RCC 7860 (cell line): ENCODE measurements around the gene ABCD2.
A peak's percentile ranks its signal among the peaks of the same experiment; 100 is the strongest.
"Not testable (repeated sequence)": the region's sequence is repeated elsewhere in the genome, so short reads cannot be mapped to it uniquely, and the experiment has no call there.

Source experiments
- DNase-seq: peaks from one replicate; pipeline ENCODE4 v3.0.0-alpha.2; 2015; ENCODE audit warnings: low spot score
- FAIRE-seq: peaks from 2 replicates; lab custom pipeline; 2012; peaks lifted over from hg19 to GRCh38; lab: Jason Lieb, UNC

The ABCD2 gene

DNA sequence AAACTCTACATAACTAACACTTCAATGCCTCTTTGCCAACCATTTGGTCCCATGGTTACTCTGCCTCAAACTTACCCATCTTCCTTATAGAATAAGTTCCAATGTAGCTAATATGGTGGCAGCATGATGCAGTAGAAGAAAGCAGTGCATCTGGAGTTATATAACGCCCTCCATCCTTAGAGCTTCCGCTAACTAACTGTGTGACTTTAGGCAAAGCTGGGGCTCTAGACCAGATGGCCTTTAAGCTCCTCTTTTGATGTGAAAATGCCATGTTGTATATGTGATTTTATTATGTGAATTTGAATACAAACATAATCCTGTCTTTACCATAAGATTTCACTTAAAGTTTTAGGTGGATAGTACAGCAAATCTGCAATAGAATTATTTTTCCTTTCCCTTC, 6.1 kb downstream of the ABCD2 start:
- FAIRE-seq (no peak), DNase-seq (no peak)

DNA sequence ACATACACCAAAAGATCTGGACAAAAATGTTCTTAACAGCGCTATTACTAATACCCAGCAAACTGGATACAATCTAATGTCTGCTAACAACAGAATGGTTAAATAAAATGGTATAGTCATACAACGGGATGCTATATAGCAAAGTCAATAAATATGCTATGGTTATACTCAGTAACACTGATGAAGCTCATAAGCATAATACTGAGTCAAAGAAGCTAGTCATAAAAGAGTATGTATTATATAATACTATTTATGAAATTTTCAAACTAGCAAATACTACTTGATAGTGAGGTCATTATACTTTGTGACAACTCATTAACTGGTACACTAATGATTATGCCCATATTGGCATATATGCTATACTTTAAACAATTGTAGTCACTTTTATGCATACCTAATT, 7.4 kb downstream of the ABCD2 start:
- DNase-seq = no peak
- no peak for FAIRE-seq

DNA sequence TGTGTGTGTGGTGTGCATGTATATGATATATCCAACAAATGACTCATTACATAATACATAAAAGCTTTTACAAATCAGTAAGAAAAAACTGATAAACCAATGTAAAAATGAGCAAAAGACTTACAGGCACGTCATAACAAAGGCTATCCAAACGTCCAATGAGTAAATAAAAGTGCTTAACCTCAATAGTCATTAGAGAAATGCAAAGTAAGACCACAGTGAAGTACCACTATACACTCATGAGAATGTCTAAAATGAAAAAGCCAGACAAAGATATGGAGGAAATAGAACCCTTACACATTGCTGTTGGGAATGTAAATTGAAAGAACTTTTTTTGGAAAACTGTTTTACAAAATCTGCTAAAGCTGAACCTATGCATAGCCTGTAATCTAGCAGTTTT, 7.8 kb downstream of the ABCD2 start:
- DNase-seq (no peak), FAIRE-seq (no peak)

DNA sequence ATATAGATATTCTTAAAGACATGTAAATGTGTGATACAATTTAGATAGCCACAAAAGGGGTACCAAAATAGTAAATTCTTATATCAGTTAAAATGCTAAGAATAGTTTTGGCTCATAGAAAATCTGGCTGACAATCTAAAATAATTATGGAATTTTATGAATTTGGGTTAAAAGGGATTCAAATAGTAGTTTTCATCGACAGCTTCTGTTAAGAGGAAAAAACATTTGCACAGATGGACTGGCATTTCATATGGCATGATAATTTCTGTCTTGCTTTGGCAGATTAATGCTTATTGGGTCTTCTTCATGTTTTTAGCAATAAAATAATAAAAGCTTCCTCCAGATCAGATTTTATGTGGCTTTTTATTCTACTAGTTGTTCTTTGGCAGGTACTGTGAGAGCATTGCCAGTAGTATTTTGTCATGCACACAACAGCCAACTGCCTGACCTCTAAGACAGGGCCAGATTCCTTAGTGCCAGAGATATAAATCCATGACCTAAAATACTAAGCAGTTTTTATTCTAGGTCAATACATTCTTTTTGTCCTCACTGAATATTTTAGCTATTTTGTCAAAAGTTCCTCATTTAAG, 9.1 kb downstream of the ABCD2 start:
- no peak for DNase-seq
- no peak for FAIRE-seq

DNA sequence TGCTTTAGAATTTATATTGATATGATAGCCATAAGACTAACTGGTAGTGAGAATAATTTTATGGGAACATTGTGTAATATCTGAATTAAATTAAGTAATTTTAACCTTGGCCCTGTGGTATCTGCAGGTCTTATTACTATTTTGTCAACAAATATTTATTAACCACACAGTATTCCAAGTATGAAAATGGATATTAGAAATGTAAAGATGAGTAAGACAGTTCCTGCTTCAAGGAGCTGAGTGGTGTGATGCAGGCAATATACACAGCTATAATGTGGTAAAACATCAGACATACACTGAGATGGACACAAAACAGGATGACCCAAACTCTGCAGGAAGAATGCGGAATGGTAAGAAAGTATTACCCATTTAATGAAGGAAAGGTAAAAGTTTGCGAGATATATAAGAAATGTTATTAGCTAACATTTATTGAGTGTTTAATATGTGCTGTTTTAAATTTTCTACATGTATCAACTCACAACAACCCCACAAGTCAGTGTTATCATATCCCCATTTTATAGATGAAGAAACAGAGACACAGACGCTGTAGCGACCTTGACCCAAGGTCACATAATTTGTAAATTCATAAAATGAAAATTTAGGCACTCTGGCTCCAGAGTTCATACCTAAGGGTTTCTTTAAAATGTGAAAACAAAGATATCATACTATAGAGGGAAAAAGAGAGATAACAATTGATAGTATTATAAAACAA, 12.7 kb downstream of the ABCD2 start:
- FAIRE-seq = no peak
- no peak for DNase-seq

DNA sequence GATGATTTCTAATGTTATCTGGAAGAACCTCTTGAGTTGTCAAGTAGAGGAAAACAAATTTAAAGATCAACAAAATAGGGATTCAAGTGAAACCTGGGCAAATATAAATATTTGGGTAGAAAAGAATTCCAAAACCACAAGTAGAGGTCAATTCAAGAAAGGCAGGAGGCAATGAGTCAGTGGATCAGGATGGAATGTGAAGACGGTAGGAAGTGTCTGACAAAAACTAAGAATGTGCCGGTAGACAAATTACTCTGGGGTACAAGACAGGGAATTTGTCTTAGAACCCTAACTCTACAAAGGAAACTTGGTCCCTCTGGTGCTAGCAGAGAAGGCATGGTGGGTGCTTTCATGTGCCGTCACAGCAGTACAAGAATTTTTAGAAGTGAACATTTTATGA, 13.6 kb downstream of the ABCD2 start:
- DNase-seq (peak; percentile 32), FAIRE-seq (no peak)

DNA sequence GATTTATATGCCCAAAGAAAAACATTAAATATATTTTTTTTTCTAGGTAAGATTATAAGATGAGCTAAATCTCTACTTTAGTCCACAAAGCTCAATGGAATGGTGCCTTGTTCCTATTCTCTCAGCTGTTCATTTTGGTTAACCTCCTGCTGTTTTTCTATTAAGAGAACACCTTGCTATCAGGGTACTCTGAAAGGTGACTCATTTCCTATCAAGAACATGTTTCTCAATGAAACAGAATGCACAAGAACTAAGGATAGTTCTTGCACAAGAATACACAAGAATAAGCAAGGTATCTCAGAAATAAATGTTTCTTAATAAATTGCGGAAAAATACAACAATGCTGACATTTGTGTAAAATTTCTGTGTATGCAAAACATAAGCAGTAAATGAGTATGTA, 14.1 kb downstream of the ABCD2 start:
- FAIRE-seq = no peak
- DNase-seq = no peak

DNA sequence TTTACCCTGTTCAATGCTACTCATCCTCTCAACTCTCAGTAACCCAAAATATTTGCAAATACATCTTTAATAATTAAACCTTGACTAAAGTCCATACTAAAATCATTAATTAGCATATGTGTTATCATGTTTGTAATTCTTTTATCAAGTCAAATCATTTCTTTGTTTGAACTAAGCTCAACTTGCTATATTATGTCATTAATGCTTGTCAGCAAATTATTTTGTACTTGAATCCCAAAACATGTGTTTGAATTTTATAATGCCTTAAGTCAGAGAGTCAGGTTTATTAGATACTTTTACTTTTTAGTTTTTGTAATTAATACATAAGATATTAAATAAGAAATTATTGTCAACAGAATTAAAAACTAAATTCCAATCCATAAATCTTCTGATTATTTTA, 16.5 kb downstream of the ABCD2 start:
- FAIRE-seq (no peak), DNase-seq (no peak)

DNA sequence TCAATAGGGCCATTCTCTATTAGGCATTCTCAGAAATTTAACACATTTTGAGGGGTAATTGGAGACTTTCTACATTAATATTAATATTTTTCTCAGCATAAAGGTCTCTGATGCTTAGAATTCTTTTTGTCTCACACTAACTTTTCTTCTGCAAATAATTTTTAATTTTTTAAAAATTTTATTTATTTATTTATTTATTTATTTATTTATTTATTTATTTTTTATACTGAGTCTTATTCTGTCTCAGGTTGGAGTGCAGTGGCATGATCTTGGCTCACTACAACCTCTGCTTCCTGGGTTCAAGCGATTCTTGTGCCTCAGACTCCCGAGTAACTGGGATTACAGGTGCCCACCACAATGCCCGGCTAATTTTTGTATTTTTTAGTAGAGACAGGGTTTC, 17.7 kb downstream of the ABCD2 start:
- not testable (repeated sequence) for FAIRE-seq, DNase-seq

DNA sequence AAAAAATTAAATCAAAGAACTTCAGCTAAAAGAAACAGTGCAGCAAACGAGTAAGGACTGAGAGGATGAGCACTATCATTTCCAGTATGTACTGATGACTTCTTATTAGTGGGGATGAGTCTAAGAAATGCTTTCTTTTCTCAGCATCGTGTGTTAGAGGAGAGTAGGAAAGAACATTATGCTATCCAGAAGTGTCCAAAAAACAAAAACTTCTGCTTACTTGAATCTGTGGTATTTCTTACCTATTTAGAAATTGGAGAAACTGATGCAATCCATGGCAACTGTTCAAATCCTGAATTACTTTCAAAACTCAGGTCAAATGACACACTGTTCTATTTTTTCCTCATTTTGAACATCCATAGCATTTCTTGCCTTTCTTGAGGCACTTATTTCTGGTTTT, 23.7 kb downstream of the ABCD2 start:
- no peak for DNase-seq
- FAIRE-seq = no peak

DNA sequence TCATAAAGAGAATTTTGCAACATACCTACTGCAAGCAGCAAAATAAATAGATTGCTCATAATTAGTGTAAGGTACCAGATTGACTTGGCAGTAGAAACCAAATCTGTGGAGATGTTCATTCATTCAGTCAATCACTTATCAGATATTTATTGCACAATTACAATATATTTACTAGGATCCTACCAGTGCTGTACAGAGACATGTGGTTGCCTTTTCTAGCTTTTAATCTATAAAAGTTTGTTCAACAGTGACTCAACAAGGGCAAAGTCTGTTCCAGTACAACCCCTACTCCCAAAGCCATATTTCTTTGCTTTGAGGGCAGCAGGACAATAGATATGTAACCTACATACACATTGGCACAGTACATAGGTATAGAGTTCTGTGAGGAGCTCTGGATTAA, 27.3 kb downstream of the ABCD2 start:
- FAIRE-seq = no peak
- DNase-seq = no peak

DNA sequence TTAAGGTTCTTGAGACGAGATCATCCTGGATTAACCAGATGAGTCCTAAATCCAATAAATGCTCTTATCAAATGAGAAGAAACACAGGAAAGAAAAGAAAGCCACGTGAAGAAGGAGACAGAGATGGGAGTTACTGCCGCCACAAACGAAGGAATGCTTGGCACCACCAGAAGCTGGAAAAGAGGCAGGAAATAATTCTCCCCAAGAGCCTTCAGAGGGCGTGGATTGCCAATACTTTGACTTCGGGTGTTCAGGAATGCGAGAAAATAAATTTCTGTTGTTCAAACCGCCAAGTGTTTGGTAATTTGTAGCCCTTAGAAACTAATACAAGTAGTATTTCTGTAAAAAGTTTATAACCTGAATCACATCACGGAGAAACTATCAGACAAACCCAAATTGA, 31.3 kb downstream of the ABCD2 start:
- DNase-seq = no peak

DNA sequence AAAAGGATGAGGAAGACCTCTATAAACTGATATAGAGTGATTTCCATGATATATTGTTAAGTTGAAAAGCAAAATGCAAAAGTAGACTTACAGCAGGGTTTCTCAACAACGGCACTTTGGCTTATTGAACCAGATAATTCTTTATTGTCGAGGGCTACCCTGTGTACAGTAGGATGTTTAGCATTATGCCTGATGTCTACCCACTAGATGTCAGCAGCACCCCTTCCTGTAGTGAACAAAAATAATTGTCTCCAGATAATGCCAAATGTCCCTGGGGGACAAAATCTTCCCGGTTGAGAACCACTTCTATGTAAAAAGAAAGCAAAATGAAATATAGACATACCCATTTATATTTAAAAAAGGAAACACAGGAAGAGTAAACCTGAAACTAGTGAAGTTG, 32.4 kb downstream of the ABCD2 start:
- no peak for FAIRE-seq
- no peak for DNase-seq

More for the DNA sequence above, 31.3 kb downstream of the ABCD2 start:
- no peak for FAIRE-seq

DNA sequence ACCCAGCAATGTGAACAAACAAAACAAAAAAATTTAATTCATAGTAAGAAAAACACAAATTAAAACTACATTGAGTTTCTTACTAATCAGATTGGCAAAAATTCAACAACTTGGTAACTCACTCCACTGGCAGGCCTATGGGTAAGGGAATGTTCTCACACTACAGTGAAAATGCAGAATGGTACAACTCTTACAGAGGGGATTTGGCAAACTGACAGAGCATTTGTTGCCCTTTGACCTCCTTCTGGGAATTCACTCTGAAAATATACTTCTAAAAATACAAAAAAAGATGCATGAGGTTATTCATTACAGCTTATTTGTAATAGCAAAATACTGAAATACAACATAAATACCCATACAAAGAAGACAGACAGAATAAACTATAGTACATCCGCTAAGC, 32.8 kb downstream of the ABCD2 start:
- DNase-seq (no peak), FAIRE-seq (no peak)

DNA sequence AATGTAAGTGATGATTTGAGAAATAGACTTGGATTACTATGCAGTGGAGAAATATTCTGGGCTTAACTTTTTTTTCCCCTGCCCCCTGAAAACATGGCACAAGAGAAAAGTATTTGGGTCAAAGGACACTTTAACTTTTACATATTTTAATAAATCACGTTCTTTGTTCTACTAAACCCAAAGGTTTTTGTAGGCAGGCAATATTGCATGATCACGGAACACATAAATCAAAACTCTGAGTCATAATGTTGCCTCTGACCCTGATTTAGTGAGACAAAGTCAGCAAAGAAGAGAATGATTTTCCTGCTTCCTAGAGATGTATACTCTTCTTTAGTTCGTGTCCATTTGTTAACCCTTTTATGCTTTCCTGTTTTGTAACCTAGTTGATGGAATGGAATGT, 38.0 kb downstream of the ABCD2 start:
- FAIRE-seq (no peak), DNase-seq (no peak)

DNA sequence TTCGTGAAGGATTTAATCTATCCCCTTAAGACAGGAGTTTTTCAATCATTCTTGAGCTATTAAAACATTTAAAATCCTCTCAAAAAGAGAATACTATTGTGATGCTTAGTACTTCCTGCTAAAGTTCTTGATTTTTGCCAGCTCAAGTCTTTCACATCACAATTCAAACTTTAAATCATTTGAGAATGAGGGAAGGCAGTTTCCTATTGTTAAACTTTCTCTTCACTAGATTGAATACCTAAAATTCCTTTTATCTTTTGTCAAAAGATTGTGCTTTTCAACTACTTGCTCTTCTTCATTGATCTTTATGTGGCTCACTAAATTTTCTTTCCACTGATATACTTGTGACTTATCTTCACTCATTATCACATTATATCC, 44.1 kb downstream of the ABCD2 start:
- no peak for DNase-seq

DNA sequence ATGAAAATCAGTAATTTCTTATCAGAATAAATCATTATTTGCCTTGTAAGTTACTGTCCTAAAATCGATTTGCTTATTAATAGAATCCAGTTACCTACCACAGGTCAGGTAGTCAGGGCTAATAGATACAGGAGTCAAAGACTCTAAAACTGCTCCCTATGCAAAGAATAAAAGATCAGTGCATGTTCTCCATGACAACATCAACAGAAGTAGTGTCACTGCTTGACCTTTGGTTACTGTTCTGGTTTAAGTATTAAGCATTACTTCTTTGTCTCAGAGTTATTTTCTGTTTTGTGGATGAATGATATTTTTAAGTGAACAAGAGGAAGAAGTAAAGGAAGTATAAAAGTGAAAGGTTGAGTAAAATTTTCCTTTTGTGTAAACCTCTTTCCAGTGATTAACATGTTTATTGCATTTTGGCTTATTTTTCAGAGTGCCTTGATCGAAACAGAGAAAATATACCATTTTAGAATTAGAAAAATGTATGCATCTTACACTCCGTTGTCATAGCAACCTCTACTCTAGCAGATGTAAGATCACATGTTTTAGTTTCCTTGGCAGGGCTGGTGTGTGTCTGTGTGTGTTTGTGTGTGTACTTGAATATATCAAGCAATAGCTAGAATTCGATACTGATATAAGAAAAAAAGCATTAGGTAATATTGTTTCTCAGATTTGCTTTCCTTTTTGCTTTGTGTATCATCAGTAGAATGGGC, 44.7 kb downstream of the ABCD2 start:
- FAIRE-seq = no peak
- DNase-seq = no peak

More for the DNA sequence above, 44.1 kb downstream of the ABCD2 start:
- FAIRE-seq = no peak

DNA sequence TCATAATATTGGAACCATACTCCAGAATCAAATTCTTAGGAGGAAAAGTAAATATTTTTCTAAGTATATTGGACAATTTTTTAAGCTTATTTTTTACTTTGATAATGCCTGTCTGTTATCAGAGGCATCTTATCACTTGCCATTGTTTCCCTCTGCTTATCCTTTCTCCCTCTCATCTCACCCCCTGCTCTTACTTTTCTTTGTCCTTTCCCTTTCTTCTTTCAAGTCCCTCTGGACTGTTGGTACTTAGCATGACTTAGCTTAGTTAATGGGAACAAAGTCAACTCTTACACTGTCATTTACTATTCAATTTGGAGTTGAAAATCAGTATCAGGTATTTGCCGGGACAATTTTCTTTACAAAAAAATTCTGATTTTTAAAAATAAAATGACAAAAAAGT, 45.2 kb downstream of the ABCD2 start:
- DNase-seq (no peak), FAIRE-seq (no peak)

DNA sequence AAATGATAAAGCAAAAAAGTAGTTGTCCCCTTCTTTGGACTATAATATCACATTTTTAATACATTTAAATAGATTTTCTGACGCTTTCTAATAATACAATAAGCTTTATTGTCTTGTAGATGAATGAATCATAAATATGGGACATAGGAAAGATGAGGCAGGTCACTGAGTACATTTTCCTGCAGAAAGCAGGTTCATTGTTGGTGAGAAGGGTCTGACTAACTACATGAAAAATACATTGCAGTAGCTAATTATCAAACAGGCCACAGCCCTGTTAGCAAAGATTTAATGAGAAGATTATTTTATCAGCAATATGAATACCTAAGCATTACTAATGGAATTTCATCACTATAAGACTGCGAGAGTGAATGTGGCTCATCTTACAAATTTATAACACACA, 45.6 kb downstream of the ABCD2 start:
- no peak for DNase-seq

DNA sequence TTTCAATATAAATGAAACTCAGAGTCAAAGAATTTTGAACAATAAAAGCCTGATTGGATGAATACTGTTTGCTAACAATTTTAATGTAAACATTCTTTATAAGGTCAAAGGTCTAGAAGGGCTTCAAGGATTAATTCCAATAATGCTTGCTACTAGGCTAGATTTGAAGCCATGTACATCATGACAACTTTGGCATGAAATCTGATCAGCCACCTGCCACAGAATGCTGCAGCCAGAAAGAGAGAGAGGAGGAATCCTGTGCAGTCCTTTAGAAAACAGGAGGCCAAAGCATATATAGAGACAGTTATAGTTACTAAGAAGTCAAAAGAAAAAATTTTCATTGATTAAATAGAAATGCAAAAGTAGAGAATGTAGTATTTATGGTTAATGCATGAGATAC, 47.1 kb downstream of the ABCD2 start:
- no peak for FAIRE-seq

More for the DNA sequence above, 45.6 kb downstream of the ABCD2 start:
- FAIRE-seq = no peak

DNA sequence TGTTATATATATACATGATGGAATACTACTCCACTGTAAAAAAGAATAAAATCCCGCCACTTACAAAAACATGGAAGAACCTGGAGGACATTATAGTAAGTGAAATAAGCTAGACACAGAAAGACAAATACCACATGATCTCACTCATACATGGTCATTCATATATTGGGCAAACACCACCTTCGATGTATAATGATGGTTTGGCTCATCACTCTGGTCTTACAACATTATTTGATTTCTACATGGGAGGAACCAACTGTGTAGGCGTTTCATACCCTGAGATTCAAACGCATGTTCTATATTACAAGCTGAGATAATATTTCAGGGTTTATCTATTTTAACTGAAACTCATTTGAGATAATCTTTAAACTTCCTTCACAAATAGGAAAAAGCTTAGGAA, 48.3 kb downstream of the ABCD2 start:
- DNase-seq (no peak), FAIRE-seq (no peak)

More for the DNA sequence above, 47.1 kb downstream of the ABCD2 start:
- no peak for DNase-seq

DNA sequence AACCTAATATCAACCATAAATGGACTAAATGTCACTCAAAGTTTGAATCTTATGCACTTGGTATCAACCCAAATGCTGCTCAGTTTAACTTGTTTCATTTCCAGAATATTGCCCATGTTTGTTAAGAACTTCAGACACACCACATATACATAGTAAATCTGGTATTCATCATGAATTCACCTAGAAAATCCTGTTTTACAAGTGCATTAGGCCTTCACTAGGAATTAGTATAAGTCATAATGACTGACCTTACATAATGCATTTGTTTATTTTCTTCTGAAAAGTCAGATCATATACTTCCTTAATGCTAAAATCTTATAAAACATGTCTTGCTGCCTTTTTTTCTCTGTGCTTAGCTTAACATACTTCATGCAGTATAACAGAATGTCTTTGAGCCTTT, 66.1 kb downstream of the ABCD2 start:
- FAIRE-seq (no peak), DNase-seq (no peak)
